IMR-90 (cell line): Measurements from ENCODE around the gene SMIM5.

ENCODE experiments used
- CEBPB ChIP-seq: IDR thresholded peaks from 2 replicates; pipeline ENCODE4 v1.6.1; 2012; ENCODE audit warnings: low read depth, low read length, improper control_type of control experiment
- CTCF ChIP-seq: conservative IDR thresholded peaks from 2 replicates; pipeline ENCODE4 v1.5.1; 2012; ENCODE audit warnings: mild to moderate bottlenecking, low read depth, low read length, improper control_type of control experiment
- MXI1 ChIP-seq: IDR thresholded peaks from 2 replicates; pipeline ENCODE4 v1.6.1; 2012; ENCODE audit warnings: low read depth, mild to moderate bottlenecking, low read length, moderate library complexity, borderline replicate concordance
- NFE2L2 ChIP-seq: fragments of 150-350 bp; IDR thresholded peaks from 2 replicates; pipeline ENCODE4 v1.6.1; 2016; ENCODE audit warnings: low read depth, mild to moderate bottlenecking, low read length
- POLR2A ChIP-seq: IDR thresholded peaks from 2 replicates; pipeline ENCODE4 v1.6.1; 2012; ENCODE audit warnings: mild to moderate bottlenecking, low read depth, low read length
- RAD21 ChIP-seq: IDR thresholded peaks from 2 replicates; pipeline ENCODE4 v1.6.1; 2012; ENCODE audit warnings: low read length, improper control_type of control experiment
- RCOR1 ChIP-seq: IDR thresholded peaks from 2 replicates; pipeline ENCODE4 v1.6.1; 2012; ENCODE audit warnings: mild to moderate bottlenecking, low read length, improper control_type of control experiment; ENCODE audit not compliant: insufficient replicate concordance
- RFX5 ChIP-seq: IDR thresholded peaks from 2 replicates; pipeline ENCODE4 v1.8.0; 2012; ENCODE audit warnings: low read depth, mild to moderate bottlenecking, low read length, moderate library complexity
- SMC3 ChIP-seq: fragments of 150-350 bp; IDR thresholded peaks from 2 replicates; pipeline ENCODE4 v1.6.1; 2016; ENCODE audit warnings: low read depth, mild to moderate bottlenecking, antibody characterized with exemption, low read length, moderate library complexity
- USF2 ChIP-seq: fragments of 150-350 bp; IDR thresholded peaks from 2 replicates; pipeline ENCODE4 v1.6.1; 2017; ENCODE audit warnings: mild to moderate bottlenecking, antibody characterized with exemption, low read length, low read depth

GRCh38 chr17:75640556-75641119 lies 7.4 kb downstream of the SMIM5 start:
- TF ChIP-seq POLR2A (no peak), CTCF (no peak), NFE2L2 (no peak), USF2 (no peak), RFX5 (no peak), RCOR1 (no peak), RAD21 (no peak), CEBPB (no peak), SMC3 (no peak), MXI1 (no peak)
